ENCODE results near the gene ZNF138. TPM values are rescaled to one million over a fixed set of nuclear protein-coding genes. Genes with fewer than 3 reads are reported as not detected.

Gene ZNF138
- total RNA-seq, 1 donor from 2014 or later: 4.8 TPM

DNA sequence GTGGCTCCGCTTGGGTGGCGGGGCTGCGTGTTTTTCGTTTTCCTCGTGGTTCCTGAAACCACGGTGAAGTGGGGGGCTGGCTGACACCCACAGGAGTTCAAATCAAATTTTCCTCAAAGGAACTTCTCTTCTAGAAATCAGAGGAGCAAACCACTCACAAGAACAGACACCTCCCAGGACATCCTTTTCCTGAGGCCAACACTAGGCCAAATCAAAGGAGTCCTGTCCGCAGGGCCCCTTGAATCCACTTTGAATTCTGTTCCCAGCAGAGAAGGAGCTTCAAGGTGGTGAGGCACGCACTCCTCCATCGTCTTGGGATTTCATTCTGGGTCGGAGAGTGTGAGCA, 78.9 kb downstream of the ZNF138 start:
- no peak for ATAC-seq
- intact Hi-C loops (cut with micrococcal nuclease): no loop called here
- DNase-seq: no peak

DNA sequence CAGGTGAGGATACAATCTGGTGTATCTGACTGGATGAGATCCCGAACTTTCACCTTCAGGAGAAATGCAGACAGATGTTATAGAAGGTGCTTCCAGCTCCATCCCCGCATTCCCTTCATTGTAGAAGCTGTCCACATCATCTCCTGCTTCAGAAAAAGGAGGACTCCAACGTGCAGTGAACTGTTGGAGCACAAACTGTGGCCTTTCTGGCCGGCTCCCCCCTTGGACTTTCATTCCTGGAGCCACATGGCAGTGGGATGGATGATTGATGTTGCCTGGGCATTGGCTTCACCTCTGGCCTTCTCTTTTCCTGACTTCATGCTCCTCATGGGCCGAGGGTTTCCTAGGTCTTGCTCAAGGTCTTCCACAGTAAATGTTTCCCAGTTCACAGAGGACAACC, 79.3 kb downstream of the ZNF138 start:
- DNase-seq (no peak), ATAC-seq (no peak)
- intact Hi-C loops (cut with micrococcal nuclease): no loop called here

DNA sequence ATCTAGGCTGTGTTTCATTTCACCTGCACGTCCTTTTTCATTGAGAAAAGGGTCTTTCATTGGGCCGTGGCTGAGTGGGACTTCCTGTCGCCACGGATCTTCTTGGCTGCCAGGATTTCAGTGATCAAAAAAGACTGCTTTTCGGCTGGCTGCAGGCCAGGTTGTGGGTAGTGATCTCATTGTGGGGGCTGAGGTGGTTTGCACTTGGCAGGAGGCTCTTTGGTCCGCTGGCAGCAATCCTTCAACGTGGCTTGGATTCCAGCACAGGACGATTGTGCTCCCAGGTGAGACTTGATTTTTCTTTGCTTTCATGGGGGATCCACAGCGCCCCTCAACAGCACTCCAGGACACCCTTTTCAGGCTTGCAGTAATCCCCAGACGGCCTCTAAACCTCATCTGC, 79.9 kb downstream of the ZNF138 start:
- no peak for ATAC-seq

DNA sequence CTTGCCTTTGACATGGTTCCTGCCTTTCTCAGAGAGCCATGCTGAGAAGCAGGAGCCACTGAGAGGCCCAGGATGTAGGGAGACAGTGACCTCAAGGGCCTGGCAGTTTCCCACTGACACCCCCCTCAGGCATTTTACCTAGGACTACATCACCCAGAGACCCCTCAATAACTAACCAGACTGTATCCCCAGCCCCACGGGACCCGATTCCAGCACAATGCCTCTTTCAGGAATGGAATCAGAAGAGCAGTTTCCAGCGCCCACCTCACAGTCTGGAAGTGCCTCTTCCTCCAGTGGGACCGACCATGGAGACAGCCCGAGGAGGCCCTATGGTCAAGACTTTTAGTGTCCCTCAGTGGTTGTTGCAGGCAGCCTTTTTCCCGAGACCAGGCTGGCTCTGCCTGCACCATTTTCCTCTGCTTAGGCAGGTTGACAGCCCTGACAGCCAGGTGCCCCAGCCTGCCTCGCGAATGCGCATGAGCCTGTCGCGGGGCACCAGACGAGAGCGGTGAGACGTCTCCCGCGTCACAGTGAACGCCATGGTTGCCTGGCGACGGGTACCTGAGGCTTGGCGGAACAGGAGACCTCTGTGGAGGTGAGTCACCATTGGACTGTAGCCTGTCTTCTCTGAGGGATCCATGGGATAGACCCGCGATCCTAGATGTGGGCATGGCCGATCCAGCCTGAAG, 80.5 kb downstream of the ZNF138 start:
- ATAC-seq (no peak), DNase-seq (no peak)
- intact Hi-C loops (cut with micrococcal nuclease): no loop called here

More for the DNA sequence above, 79.9 kb downstream of the ZNF138 start:
- intact Hi-C loops (cut with micrococcal nuclease): no loop called here
- no peak for DNase-seq

DNA sequence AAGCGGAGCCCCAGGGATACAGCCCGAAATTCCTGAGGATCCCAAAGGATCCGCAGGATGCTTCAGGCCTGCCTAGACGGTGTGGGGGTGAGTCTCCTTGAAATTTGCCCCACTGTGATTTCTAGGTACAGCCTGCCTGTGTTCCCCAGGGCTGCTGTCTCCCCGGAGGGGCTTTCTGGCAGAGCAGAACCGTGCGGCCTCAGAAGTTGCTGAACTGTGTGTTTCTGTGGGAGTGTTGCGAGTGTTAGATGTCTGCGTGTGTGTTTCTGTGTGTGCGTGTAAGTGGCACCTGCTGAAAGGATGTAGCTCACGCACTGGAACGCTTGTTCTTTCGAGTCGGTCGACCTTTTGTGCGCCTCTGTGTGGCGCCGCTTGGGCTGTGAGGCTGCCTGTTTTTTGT, 81.0 kb downstream of the ZNF138 start:
- DNase-seq (no peak), ATAC-seq (no peak)
- intact Hi-C loops (cut with micrococcal nuclease): no loop called here

DNA sequence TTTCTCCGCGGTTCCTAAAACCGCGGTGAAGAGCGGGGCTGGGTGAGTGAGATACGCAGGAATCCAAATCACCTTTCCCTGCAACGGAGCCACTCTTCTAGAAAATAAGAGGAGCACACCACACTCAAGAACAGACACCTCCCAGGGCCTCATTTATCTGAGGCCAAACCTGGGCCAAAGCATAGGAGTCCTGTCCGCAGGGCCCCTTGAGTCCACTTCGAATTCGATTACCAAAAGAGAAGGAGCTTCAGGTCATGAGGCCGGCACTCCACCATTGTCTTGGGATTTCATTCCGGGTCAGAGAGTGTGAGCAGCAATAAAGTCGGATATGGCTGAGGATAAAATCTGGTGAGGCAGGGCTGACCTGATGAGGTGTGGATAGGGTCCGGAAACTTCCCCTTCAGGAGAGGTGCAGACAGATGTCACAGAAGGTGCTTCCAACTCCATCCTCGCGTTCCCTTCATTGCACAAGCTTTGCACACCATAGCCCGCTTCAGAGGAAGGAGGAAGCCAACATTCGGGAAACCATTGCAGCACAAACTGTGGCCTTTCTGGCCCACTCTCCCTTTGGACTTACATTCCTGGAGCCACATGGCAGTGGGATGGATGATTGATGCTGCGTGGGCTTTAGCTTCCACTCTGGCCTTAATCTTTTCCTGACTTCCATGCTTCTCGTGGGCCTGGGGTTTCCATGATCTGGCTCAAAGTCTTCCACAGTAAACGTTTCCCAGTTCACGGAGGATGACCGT, 81.6 kb downstream of the ZNF138 start:
- no peak for ATAC-seq
- no peak for DNase-seq
- intact Hi-C loops (cut with micrococcal nuclease): no loop called here

DNA sequence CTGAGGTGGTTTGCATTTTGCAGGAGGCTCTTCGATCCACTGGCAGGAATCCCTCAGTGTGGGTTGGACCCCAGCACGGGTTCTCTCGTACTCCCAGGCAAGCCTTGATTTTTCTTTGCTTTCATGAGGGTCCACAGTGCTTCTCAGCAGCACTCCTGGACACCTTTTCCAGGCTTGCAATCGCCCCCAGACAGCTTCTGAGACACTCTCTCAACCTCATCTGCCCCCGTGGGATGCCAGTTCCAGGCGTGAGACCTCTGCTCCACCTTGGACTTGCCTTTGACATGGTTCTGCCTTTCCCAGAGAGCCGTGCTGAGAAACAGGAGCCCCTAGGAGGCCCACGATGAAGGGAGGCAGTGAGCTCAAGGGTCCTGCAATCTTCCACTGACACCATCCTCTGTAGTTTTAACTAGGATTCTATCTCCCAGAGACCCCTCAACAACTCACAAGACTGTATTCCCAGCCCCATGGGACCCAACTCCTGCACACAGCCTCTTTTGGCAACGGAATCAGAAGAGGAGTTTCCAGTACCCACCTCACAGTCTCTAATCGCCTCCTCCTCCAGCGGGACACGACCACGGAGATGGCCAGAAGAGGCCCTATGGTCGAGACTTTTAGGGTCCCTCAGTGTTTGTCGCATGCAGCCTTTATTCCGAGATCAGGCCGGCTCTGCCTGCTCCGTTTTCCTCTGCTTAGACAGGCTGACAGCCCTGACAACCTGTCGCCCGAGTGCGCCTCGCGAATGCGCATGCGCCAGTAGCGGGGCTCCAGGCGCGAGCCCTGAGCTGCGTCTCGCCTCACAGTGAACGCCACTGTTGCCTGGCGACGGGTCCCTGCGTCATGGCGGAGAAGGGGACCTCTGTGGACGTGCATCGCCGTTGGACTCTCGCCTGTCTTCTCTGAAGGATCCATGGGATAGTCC, 82.8 kb downstream of the ZNF138 start:
- ATAC-seq (peak; percentile 84), DNase-seq (peak; percentile 83)
- intact Hi-C loops (cut with micrococcal nuclease): no loop called here

DNA sequence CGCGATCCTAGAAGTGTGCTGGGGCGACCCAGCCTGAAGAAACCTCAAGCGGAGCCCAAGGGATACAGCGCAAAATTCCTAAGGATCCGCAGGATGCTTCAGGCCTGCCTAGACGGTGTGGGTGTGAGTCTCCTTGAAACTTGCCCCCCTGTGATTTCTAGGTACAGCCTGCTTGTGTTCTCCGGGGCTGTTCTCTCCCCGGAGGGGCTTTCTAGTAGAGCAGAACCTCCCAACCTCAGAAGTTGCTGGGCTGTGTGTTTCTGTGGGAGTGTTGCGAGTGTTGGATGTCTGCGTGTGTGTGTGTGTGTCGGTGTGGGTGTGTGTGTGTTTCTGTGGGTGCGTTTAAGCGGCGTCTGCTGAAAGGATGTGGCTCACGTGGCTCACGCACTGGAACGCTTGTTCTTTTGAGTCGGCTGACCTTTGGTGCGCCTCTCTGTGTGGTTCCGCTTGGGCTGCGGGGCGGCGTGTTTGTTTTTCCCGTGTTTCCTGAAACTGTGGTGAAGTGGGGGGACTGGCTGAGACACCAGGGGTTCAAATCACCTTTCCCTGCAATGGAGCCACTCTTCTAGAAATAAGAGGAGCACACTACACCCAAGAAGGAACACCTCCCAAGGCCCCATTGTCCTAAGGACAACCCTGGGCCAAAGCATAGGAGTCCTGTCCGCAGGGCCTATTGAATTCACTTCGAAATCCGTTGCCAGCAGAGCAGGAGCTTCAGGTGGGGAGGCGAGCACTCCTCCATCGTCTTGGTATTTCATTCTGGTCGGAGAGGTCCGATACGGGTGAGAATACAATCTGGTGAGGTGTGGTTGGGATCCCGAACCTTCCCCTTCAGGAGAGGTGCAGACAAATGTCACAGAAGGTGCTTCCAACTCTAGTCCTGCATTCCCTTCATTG, 83.7 kb downstream of the ZNF138 start:
- ATAC-seq (no peak), DNase-seq (no peak)
- intact Hi-C loops (cut with micrococcal nuclease): no loop called here

DNA sequence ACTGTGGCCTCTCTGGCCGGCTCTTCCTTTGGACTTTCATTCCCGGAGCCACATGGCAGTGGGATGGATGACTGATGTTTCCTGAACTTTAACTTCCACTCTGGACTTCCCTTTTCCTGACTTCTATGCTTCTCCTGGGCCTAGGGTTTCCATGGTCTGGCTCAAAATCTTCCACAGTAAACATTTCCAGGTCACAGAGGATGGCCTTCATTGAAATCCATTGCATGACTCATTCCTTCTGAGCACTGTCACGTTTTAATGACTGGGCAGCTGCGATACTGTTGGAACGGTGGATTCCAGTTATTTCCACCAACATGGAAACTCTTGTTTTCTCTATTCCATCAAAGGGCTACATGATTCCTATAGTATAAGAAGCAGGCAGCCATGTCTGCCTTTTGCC, 84.5 kb downstream of the ZNF138 start:
- DNase-seq (no peak), ATAC-seq (no peak)
- intact Hi-C loops (cut with micrococcal nuclease): no loop called here

DNA sequence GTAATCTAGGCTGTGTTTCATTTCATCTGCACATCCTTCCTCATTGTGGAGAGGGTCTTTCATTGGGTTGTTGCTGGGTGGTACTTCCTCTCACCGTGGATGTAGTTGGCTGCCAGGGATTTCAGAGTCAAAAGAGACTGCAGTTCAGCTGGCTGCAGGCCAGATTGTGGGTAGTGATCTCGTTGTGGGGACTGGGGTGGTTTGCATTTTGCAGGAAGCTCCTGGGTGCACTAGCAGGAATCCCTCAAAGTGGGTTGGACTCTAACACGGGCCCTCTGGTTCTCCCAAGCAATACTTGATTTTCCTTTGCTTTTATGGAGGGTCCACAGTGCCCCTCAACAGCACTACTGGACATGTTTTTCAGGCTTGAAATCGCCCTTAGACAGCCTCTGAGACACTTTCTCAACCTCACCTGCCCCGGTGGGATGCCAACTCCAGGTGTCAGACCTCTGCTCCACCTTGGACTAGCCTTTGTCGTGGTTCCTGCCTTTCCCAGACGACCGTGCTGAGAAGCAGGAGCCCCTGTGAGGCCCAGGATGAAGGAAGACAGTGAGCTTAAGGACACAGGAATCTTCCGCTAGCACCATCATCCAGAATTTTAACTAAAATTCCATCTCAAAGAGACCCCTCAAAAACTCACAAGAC, 85.0 kb downstream of the ZNF138 start:
- no peak for ATAC-seq
- intact Hi-C loops (cut with micrococcal nuclease): no loop called here
- no peak for DNase-seq

DNA sequence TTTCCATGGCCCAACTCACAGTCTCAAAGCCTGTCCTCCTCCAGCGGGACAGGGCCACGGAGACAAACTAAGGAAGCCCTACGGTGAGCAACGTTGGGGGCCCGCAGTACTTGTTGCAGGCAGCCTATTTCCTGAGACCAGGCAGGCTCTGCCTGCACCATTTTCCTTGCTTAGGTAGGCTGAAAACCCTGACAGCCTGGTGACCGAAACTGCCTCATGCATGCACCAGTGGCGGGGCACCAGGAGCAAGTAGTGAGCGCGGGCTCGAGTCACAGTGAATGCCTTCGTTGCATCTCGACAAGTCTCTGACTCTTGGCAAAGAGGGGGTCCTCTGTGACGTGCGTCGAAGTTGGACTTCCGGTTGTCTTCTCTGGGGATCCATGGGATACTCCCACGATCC, 85.6 kb downstream of the ZNF138 start:
- DNase-seq (no peak), ATAC-seq (no peak)
- intact Hi-C loops (cut with micrococcal nuclease): no loop called here

DNA sequence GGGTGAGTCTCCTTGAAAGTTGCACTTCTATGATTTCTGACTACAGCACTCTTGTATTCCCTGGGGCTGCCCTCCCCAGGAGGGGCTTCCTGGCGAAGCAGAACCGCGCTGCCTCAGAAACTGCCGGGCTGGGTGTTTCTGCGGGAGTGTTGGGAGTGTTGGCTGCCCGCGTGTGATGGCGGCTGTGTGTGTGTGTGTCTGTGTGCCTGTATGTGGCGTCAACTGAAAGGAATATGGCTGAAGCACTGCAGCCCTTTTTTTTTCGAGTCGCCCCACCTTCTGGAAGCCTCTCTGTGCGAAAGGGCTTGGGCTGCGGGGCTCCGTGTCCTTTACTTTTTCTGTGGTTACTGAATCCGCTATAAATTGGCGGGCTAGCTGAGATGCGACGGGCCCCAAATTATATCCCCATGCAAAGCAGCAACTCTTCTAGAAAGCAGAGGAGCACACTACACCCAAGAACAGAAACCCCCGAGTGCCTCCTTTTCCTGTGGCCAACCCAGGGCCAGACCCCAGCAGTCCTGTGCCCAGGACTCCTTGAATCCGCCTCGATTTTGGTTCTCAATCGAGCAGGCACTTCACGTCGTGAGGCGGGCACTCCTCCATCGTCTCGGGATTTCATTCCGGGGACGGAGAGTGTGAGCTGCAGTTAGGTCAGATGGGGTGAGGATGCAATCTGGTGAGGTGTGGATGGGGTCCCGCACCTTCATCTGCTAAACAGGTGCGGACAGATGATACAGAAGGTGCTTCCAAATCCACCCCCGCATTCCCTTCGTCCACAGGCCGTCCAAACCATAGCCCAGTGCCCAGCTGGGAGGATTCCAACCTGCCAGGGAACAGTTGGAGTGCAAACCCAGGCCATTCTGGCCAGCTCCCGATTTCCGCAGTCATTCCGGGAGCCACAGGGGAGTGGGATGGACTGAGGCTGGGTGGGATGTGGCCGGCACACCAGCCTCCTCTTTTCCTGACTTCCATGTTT, 86.4 kb downstream of the ZNF138 start:
- ATAC-seq: no peak
- intact Hi-C loops (cut with micrococcal nuclease): no loop called here
- no peak for DNase-seq

DNA sequence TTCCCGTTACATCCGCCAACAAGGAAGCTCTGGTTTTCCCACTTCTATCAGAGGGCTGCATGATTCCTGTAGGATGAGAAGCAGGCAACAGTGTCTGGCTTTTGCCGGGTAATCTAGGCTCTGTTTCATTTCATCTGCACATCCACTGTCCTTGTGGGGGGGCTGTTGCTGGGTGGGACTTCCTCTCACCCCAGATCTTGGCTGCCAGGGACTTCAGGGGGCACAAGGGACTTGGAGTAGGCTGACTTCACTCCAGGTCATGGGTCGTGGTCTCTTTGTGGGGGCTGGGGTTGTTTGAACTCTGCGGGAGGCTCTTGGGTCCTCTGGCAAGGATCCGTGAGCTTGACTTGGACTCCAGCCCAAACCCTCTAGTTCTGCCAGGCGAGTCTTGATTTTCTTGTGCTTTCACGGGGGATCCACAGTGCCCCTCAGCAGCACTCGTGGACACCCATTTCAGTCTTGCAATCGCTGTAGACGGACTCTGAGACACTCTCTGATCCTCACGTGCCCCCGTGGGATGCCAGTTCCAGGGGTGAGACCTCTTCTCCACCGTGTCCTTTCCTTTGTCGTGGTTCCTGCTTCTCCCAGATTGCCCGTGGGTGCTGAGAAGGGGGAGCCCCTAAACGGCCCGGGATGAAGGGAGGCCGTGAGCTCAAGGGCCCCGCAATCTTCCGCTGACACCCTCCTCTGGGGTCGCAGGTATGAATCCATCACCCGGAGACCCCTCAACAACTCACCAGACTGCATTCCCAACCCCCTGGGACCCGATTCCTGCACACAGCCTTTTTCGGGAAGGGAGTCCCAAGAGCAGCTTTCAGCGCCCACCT, 87.4 kb downstream of the ZNF138 start:
- DNase-seq: no peak
- intact Hi-C loops (cut with micrococcal nuclease): no loop called here
- ATAC-seq: no peak

DNA sequence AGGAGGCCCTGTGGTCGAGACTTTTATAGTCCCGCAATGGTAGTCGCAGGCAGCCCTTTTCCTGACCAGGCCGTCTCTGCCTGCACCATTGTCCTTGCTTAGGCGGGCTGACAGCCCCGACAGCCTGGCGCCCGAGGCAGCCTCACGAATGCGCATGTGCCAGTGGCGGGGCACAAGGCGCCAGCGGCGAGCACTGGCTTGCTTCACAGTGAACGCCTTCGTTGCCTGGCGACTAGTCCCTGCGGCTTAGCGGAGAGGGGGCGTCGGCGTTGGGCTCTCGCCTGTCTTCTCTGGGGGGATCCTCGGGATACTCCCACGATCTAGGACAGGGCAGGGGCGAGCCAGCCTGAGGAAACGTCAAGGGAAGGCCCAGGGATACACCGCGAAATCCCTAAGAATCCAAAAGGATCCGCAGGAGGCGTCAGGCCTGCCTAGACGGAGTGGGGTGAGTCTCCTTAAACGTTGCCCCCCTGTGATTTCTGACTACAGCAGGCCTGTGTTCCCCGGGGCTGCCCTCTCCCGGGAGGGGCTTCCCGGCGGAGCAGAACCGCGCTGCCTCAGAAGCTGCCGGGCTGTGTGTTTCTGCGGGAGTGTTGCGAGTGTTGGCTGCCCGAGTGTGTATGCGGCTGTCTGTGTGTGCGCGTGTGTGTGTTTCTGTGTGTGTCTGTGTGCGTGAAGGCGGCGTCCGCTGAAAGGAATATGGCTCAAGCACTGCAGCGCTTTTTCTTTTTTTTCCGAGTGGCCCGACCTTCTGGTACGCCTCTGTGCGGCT, 88.3 kb downstream of the ZNF138 start:
- ATAC-seq (peak; percentile 96), DNase-seq (peak; percentile 89)
- intact Hi-C loops (cut with micrococcal nuclease): no loop called here

Data from left ventricle myocardium superior (tissue), 1 donor.